HepG2 (cell line): ENCODE data around the gene ZNF638. TPM values are rescaled to one million over a fixed set of nuclear protein-coding genes. Genes with fewer than 3 reads are reported as not detected.

ENCODE experiments used
- CC2D1A ChIP-seq: sonication (generic); formaldehyde crosslinking; IDR thresholded peaks from 2 replicates; pipeline ENCODE4 v1.8.1; 2023; ENCODE audit warnings: mild to moderate bottlenecking, missing genetic modification reagents
- ETV5 ChIP-seq: IDR thresholded peaks from 2 replicates; pipeline ENCODE4 v1.6.1; 2018; ENCODE audit warnings: missing biosample characterization, missing genetic modification reagents, inconsistent platforms, borderline replicate concordance
- HES4 ChIP-seq: sonication (generic); formaldehyde crosslinking; IDR thresholded peaks from 2 replicates; pipeline ENCODE4 v1.9.0; 2021; ENCODE audit warnings: mild to moderate bottlenecking, missing genetic modification reagents, borderline replicate concordance
- HNF1A ChIP-seq, 2 experiments: sonication (generic) in 1 of 2; formaldehyde crosslinking in 1 of 2; IDR thresholded peaks; 2 replicates each; pipeline versions ENCODE4 v1.4.0 to v1.6.1; 2016 to 2020; ENCODE audit warnings: borderline replicate concordance in 1 of 2, low read depth in 1 of 2, mild to moderate bottlenecking in 1 of 2, missing genetic modification reagents in 1 of 2
- NFATC3 ChIP-seq: sonication (generic); formaldehyde crosslinking; IDR thresholded peaks from 2 replicates; pipeline ENCODE4 v1.5.1; 2020; ENCODE audit warnings: mild to moderate bottlenecking, missing genetic modification reagents
- NFIC ChIP-seq: IDR thresholded peaks from 2 replicates; pipeline ENCODE4 v1.6.1; 2012; ENCODE audit warnings: mild to moderate bottlenecking, low read length, inconsistent platforms
- PAXIP1 ChIP-seq: sonication (generic); formaldehyde crosslinking; conservative IDR thresholded peaks from 2 replicates; pipeline ENCODE4 v1.4.0; 2020; ENCODE audit warnings: mild to moderate bottlenecking, missing genetic modification reagents, moderate library complexity
- SCMH1 ChIP-seq: sonication (generic); formaldehyde crosslinking; IDR thresholded peaks from 2 replicates; pipeline ENCODE4 v1.9.0; 2021; ENCODE audit warnings: missing genetic modification reagents, mild to moderate bottlenecking, borderline replicate concordance
- SKIL ChIP-seq: sonication (generic); formaldehyde crosslinking; IDR thresholded peaks from 2 replicates; pipeline ENCODE4 v1.8.0; 2022; ENCODE audit warnings: missing genetic modification reagents, mild to moderate bottlenecking, moderate library complexity, borderline replicate concordance
- SMAD3 ChIP-seq: sonication (generic); formaldehyde crosslinking; IDR thresholded peaks from 2 replicates; pipeline ENCODE4 v1.4.0; 2020; ENCODE audit warnings: missing genetic modification reagents
- SRF ChIP-seq: IDR thresholded peaks from 2 replicates; pipeline ENCODE4 v1.6.1; 2011; ENCODE audit warnings: mild to moderate bottlenecking, low read depth, low read length, moderate library complexity
- ZNF281 ChIP-seq: sonication (generic); formaldehyde crosslinking; IDR thresholded peaks from 2 replicates; pipeline ENCODE4 v1.4.0; 2020; ENCODE audit warnings: missing genetic modification reagents, borderline replicate concordance
- ZNF33B ChIP-seq: sonication (generic); formaldehyde crosslinking; IDR thresholded peaks from 2 replicates; pipeline ENCODE4 v1.5.1; 2020; ENCODE audit warnings: mild to moderate bottlenecking, missing genetic modification reagents
- ZNF446 ChIP-seq: sonication (generic); formaldehyde crosslinking; IDR thresholded peaks from 2 replicates; pipeline ENCODE4 v1.5.0; 2020; ENCODE audit warnings: mild to moderate bottlenecking, missing genetic modification reagents
- polyA plus RNA-seq, 8 experiments: library from polyadenylated mRNA; depleted of rRNA in 3 of 8; stranded (reverse) in 7 of 8; unstranded in 1 of 8; fragments of >200 nt; fragmentation: Illumina TruSeq in 4 of 8; extraction: Trizol in 4 of 8; gene quantifications; 2 replicates each; pipeline versions ENCODE4 v1.2.1 to v1.2.3, GENCODE V29; 2011 to 2016; ENCODE audit warnings: low read depth in 4 of 8, missing spikeins in 1 of 8, mixed read lengths in 1 of 8; ENCODE audit not compliant: insufficient read depth in 1 of 8
- total RNA-seq, 5 experiments: library from RNA; depleted of rRNA; stranded (reverse); fragments of >200 nt; fragmentation: Illumina TruSeq; extraction: Trizol; gene quantifications; 2 replicates each; pipeline ENCODE4 v1.2.3, GENCODE V29; 2016; ENCODE audit warnings: low read depth in 1 of 5

Gene ZNF638
- total and polyA plus RNA-seq, 2 of the 13 experiments (the other 11 are each of a cell fraction or from before 2014, with no cell fraction given) = 92.7 to 144 TPM

GRCh38 chr2:71455741-71456569 lies 124.4 kb downstream of the ZNF638 start (continued):
- TF ChIP-seq HNF1A (IDR thresholded peaks at IDR 0.05; ENCODE audit: low read depth) (peak; percentile 29; the same call in 1 of the 2 replicates), HNF1A (CRISPR knock-in tag; IDR thresholded peaks at IDR 0.05; ENCODE audit: borderline replicate concordance) (0 out of 2 replicates have a peak, but pooled peaks have one; percentile 55), ZNF33B (CRISPR knock-in tag) (no peak), ZNF281 (CRISPR knock-in tag) (0 out of 2 replicates have a peak, but pooled peaks have one; percentile 37), ETV5 (CRISPR knock-in tag) (no peak), ZNF446 (CRISPR knock-in tag) (no peak), SCMH1 (CRISPR knock-in tag) (no peak), HES4 (CRISPR knock-in tag) (peak; percentile 56; the same call in 1 of the 2 replicates), CC2D1A (CRISPR knock-in tag) (no peak), NFIC (no peak), PAXIP1 (CRISPR knock-in tag) (peak; percentile 32; the same call in 1 of the 2 replicates), SMAD3 (CRISPR knock-in tag) (no peak), SRF (peak; percentile 87), SKIL (CRISPR knock-in tag) (no peak), NFATC3 (no peak)
